PFSK-1 (cell line): Measurements from ENCODE around the gene ENTPD1.

Experiments used
- POLR2AphosphoS5 ChIP-seq: IDR thresholded peaks from 2 replicates; pipeline ENCODE4 v1.6.1; 2012; ENCODE audit warnings: low read depth, mild to moderate bottlenecking, control low read depth, low read length, moderate library complexity
- REST ChIP-seq, 2 experiments: IDR thresholded peaks; 2 replicates each; pipeline versions ENCODE4 v1.6.1 to v1.8.0; 2011 to 2012; ENCODE audit warnings: low read depth in 2 of 2, low read length in 2 of 2, control low read depth in 1 of 2, inconsistent platforms in 1 of 2, mild to moderate bottlenecking in 1 of 2, moderate library complexity in 1 of 2; ENCODE audit not compliant: insufficient read depth in 1 of 2
- SIN3A ChIP-seq: IDR thresholded peaks from 2 replicates; pipeline ENCODE4 v1.6.1; 2012; ENCODE audit warnings: mild to moderate bottlenecking, low read length, moderate library complexity, borderline replicate concordance; ENCODE audit not compliant: insufficient read depth
- TAF1 ChIP-seq: IDR thresholded peaks from 2 replicates; pipeline ENCODE4 v1.6.1; 2012; ENCODE audit warnings: low read length, control low read depth, borderline replicate concordance; ENCODE audit not compliant: insufficient read depth

- TF ChIP-seq SIN3A (no peak), TAF1 (no peak), POLR2AphosphoS5 (no peak), REST (IDR thresholded peaks at IDR 0.05; ENCODE audit: insufficient read depth in 1 of 2, low read depth in 2 of 2, low read length in 2 of 2) (no peak)
These were observed 7.6 kb upstream of the ENTPD1 start for GRCh38 chr10:95748349-95748748.
